Mesenchymal stem cell (in vitro differentiated cells and primary cell): ENCODE data around the gene HSPG2.
"Not testable (repeated sequence)": the region's sequence is repeated elsewhere in the genome, so short reads cannot be mapped to it uniquely, and the experiment has no call there.

Source experiments
- DNase-seq: peaks from one replicate; pipeline ENCODE4 v3.0.0-alpha.2; 2013
- H2AFZ ChIP-seq: one replicate; pipeline ENCODE4 v1.6.1; 2013; ENCODE audit warnings: low read depth, mild to moderate bottlenecking, control low read depth, inconsistent platforms, low read length, moderate library complexity
- H2AK5ac ChIP-seq: 2 replicates; pipeline ENCODE4 v1.6.1; 2013; ENCODE audit warnings: low read length, moderate library complexity, mild to moderate bottlenecking, inconsistent platforms; ENCODE audit not compliant: severe bottlenecking
- H2BK120ac ChIP-seq: one replicate; pipeline ENCODE4 v1.6.1; 2013; ENCODE audit warnings: low read depth, mild to moderate bottlenecking, inconsistent platforms, low read length, moderate library complexity
- H2BK12ac ChIP-seq, 2 experiments: one replicate each; pipeline ENCODE4 v1.6.1; 2013; ENCODE audit warnings: inconsistent platforms in 2 of 2, low read length in 2 of 2, mild to moderate bottlenecking in 2 of 2, moderate library complexity in 2 of 2, control low read depth in 1 of 2
- H2BK15ac ChIP-seq: one replicate; pipeline ENCODE4 v1.6.1; 2013; ENCODE audit warnings: mild to moderate bottlenecking, low read depth, inconsistent platforms; ENCODE audit not compliant: poor library complexity, severe bottlenecking
- H2BK5ac ChIP-seq: 2 replicates; pipeline ENCODE4 v1.6.1; 2013; ENCODE audit warnings: low read depth, mild to moderate bottlenecking, low read length, control low read depth, inconsistent platforms; ENCODE audit not compliant: poor library complexity, severe bottlenecking
- H3K14ac ChIP-seq, 2 experiments: one replicate each; pipeline ENCODE4 v1.6.1; 2013; ENCODE audit warnings: inconsistent platforms in 2 of 2, low read length in 2 of 2, control low read depth in 1 of 2, mild to moderate bottlenecking in 1 of 2, moderate library complexity in 1 of 2
- H3K18ac ChIP-seq, 2 experiments: one replicate each; pipeline ENCODE4 v1.6.1; 2013; ENCODE audit warnings: inconsistent platforms in 2 of 2, low read length in 2 of 2, control low read depth in 1 of 2, low read depth in 1 of 2, mild to moderate bottlenecking in 1 of 2
- H3K23ac ChIP-seq, 2 experiments: one replicate each; pipeline ENCODE4 v1.6.1; 2013; ENCODE audit warnings: inconsistent platforms in 2 of 2, low read length in 2 of 2, mild to moderate bottlenecking in 2 of 2, moderate library complexity in 2 of 2, control low read depth in 1 of 2
- H3K27ac ChIP-seq: 2 replicates; pipeline ENCODE4 v1.5.1; 2013; ENCODE audit warnings: mild to moderate bottlenecking, moderate library complexity, low read length, control low read depth, inconsistent platforms; ENCODE audit not compliant: poor library complexity, severe bottlenecking
- H3K27me3 ChIP-seq, 2 experiments: 2 replicates each; pipeline versions ENCODE4 v1.6.1 to v1.7.0; 2013; ENCODE audit warnings: low read length in 2 of 2, mild to moderate bottlenecking in 2 of 2, moderate library complexity in 2 of 2, control low read depth in 1 of 2, inconsistent platforms in 1 of 2; ENCODE audit not compliant: control insufficient read depth in 1 of 2, insufficient read depth in 1 of 2
- H3K36me3 ChIP-seq, 2 experiments: 2 replicates each; pipeline versions ENCODE4 v1.6.1 to v1.7.0; 2013; ENCODE audit warnings: low read length in 2 of 2, control low read depth in 1 of 2, inconsistent platforms in 1 of 2, low read depth in 1 of 2, mild to moderate bottlenecking in 1 of 2; ENCODE audit not compliant: insufficient read depth in 2 of 2, control insufficient read depth in 1 of 2
- H3K4ac ChIP-seq, 2 experiments: one replicate each; pipeline ENCODE4 v1.6.1; 2013; ENCODE audit warnings: inconsistent platforms in 2 of 2, low read length in 2 of 2, mild to moderate bottlenecking in 2 of 2, moderate library complexity in 2 of 2, control low read depth in 1 of 2, low read depth in 1 of 2
- H3K4me1 ChIP-seq: 2 replicates; pipeline ENCODE4 v1.6.1; 2013; ENCODE audit warnings: low read depth, low read length, control low read depth; ENCODE audit not compliant: control insufficient read depth, insufficient read depth
- H3K4me2 ChIP-seq: 2 replicates; pipeline ENCODE4 v1.6.1; 2013; ENCODE audit warnings: low read length, mild to moderate bottlenecking, inconsistent platforms; ENCODE audit not compliant: poor library complexity, severe bottlenecking
- H3K4me3 ChIP-seq, 2 experiments: 2 replicates each; pipeline versions ENCODE4 v1.5.1 to v1.7.0; 2013; ENCODE audit warnings: low read length in 2 of 2, mild to moderate bottlenecking in 2 of 2, control low read depth in 1 of 2, low read depth in 1 of 2; ENCODE audit not compliant: insufficient read depth in 1 of 2
- H3K79me1 ChIP-seq: replicated peaks from 2 replicates; pipeline ENCODE4 v1.6.1; 2013; ENCODE audit warnings: mild to moderate bottlenecking, control low read depth, low read length, inconsistent platforms; ENCODE audit not compliant: poor library complexity, severe bottlenecking
- H3K9ac ChIP-seq: 2 replicates; pipeline ENCODE4 v1.7.0; 2013; ENCODE audit warnings: mild to moderate bottlenecking, low read length, moderate library complexity
- H3K9me3 ChIP-seq: 2 replicates; pipeline ENCODE4 v1.7.0; 2013; ENCODE audit warnings: mild to moderate bottlenecking, low read length; ENCODE audit not compliant: control insufficient read depth
- H4K8ac ChIP-seq: one replicate; pipeline ENCODE4 v1.6.1; 2013; ENCODE audit warnings: inconsistent platforms, mild to moderate bottlenecking, low read length, moderate library complexity
- H4K91ac ChIP-seq: one replicate; pipeline ENCODE4 v1.6.1; 2013; ENCODE audit warnings: mild to moderate bottlenecking, low read length, inconsistent platforms
- WGBS: methylation state at CpG from one replicate; pipeline ENCODE4 v1.1.7; 2013; ENCODE audit warnings: mixed read lengths; 5-methylcytosine and 5-hydroxymethylcytosine counted together

HSPG2 gene

GRCh38 chr1:21944733-21945073 lies 7.6 kb upstream of the HSPG2 start:
- no peak overlapping the region for H3K27ac ChIP-seq
- no peak overlapping the region for H2BK5ac ChIP-seq
- no peak overlapping the region for H3K4me3 ChIP-seq
- H2BK12ac ChIP-seq = peak overlapping the region in 1 of 2 experiments; percentile 63
- peak overlapping the region; percentile 31 for H4K91ac ChIP-seq
- no peaks in the 10 kb centered on the region for H3K27me3 ChIP-seq
- no peaks in the 10 kb centered on the region for H3K79me1 ChIP-seq
- no peak for DNase-seq
- H2BK120ac ChIP-seq = no peak overlapping the region
- H3K23ac ChIP-seq = no peak overlapping the region
- H2AK5ac ChIP-seq = peak overlapping the region; percentile 49
- peak overlapping the region; percentile 81 for H2AFZ ChIP-seq
- peak overlapping the region in 1 of 2 experiments; percentile 50 for H3K4ac ChIP-seq
- peak overlapping the region in 1 of 2 experiments; percentile 46 for H3K18ac ChIP-seq
- WGBS = 59% methylated on average over 3 of the region's 3 CpGs
- no peak overlapping the region for H4K8ac ChIP-seq
- H3K9ac ChIP-seq = no peak overlapping the region
- no peak overlapping the region for H3K14ac ChIP-seq
- no peak overlapping the region for H3K4me2 ChIP-seq
- no peaks in the 10 kb centered on the region for H3K9me3 ChIP-seq
- H3K4me1 ChIP-seq = peaks cover 8% of the 10 kb centered on the region
- no peaks in the 10 kb centered on the region for H3K36me3 ChIP-seq
- no peak overlapping the region for H2BK15ac ChIP-seq

- H2BK5ac ChIP-seq, H2BK15ac ChIP-seq, H3K27ac ChIP-seq, H2AK5ac ChIP-seq, H3K14ac ChIP-seq, H3K79me1 ChIP-seq, H2AFZ ChIP-seq, H3K18ac ChIP-seq, H3K4me2 ChIP-seq, H3K9me3 ChIP-seq, H2BK12ac ChIP-seq, H2BK120ac ChIP-seq, H4K91ac ChIP-seq, H3K36me3 ChIP-seq, H3K4me3 ChIP-seq, H3K23ac ChIP-seq, H4K8ac ChIP-seq, H3K4ac ChIP-seq, H3K9ac ChIP-seq, H3K27me3 ChIP-seq: not testable (repeated sequence)
- H3K4me1 ChIP-seq = peaks cover 17% of the 10 kb centered on the region
- 50% methylated on average over 19 of the region's 19 CpGs for WGBS
- DNase-seq = peak; percentile 72
Measured at GRCh38 chr1:21942959-21943640, 6.0 kb upstream of the HSPG2 start.

- peak overlapping the region in 1 of 2 experiments; percentile 64 for H2BK12ac ChIP-seq
- no peak overlapping the region for H2BK5ac ChIP-seq
- H3K9ac ChIP-seq = no peak overlapping the region
- peak overlapping the region in 1 of 2 experiments; percentile 38 for H3K4ac ChIP-seq
- H3K27me3 ChIP-seq = no peaks in the 10 kb centered on the region
- no peak overlapping the region for H2AFZ ChIP-seq
- no peaks in the 10 kb centered on the region for H3K9me3 ChIP-seq
- no peak overlapping the region for H3K18ac ChIP-seq
- H3K4me2 ChIP-seq = no peak overlapping the region
- no peak overlapping the region for H2BK15ac ChIP-seq
- H3K36me3 ChIP-seq = no peaks in the 10 kb centered on the region
- 77% methylated on average over 10 of the region's 10 CpGs for WGBS
- no peak overlapping the region for H2AK5ac ChIP-seq
- peaks cover 23% of the 10 kb centered on the region for H3K4me1 ChIP-seq
- H4K8ac ChIP-seq = no peak overlapping the region
- no peak overlapping the region for H3K14ac ChIP-seq
- no peak overlapping the region for H3K27ac ChIP-seq
- H2BK120ac ChIP-seq = no peak overlapping the region
- H3K79me1 ChIP-seq = no peaks in the 10 kb centered on the region
- DNase-seq = no peak
- H3K23ac ChIP-seq = no peak overlapping the region
- no peak overlapping the region for H3K4me3 ChIP-seq
- no peak overlapping the region for H4K91ac ChIP-seq
Measured at GRCh38 chr1:21942464-21942863, 5.4 kb upstream of the HSPG2 start.

GRCh38 chr1:21941370-21941769 lies 4.3 kb upstream of the HSPG2 start:
- Histone ChIP-seq H3K27ac (no peak overlapping the region), H4K91ac (no peak overlapping the region), H3K4me2 (no peak overlapping the region), H2AFZ (no peak overlapping the region), H2AK5ac (peak overlapping the region; percentile 6), H3K79me1 (no peaks in the 10 kb centered on the region), H3K9me3 (no peaks in the 10 kb centered on the region), H3K36me3 (no peaks in the 10 kb centered on the region), H3K9ac (no peak overlapping the region), H3K4me3 (no peak overlapping the region), H4K8ac (no peak overlapping the region), H3K4me1 (peaks cover 25% of the 10 kb centered on the region), H2BK12ac (peak overlapping the region; percentile 21 to 59), H2BK15ac (no peak overlapping the region), H3K27me3 (no peaks in the 10 kb centered on the region), H2BK5ac (no peak overlapping the region), H3K4ac (no peak overlapping the region), H2BK120ac (no peak overlapping the region), H3K18ac (no peak overlapping the region), H3K14ac (no peak overlapping the region), H3K23ac (no peak overlapping the region)
- 89% methylated on average over 4 of the region's 5 CpGs for WGBS
- no peak for DNase-seq
